HUES6 (cell line): ENCODE data around the gene OSBPL2.

ENCODE experiments used
- H3K27ac ChIP-seq: 2 replicates; pipeline ENCODE4 v1.7.0; 2013; ENCODE audit warnings: low read depth, mild to moderate bottlenecking, low read length, inconsistent platforms
- H3K27me3 ChIP-seq: 2 replicates; pipeline ENCODE4 v1.6.1; 2013; ENCODE audit warnings: low read length; ENCODE audit not compliant: control insufficient read depth, insufficient read depth
- H3K36me3 ChIP-seq: 2 replicates; pipeline ENCODE4 v1.6.1; 2013; ENCODE audit warnings: low read length; ENCODE audit not compliant: control insufficient read depth, insufficient read depth
- H3K4me1 ChIP-seq: 2 replicates; pipeline ENCODE4 v1.6.1; 2013; ENCODE audit warnings: low read length; ENCODE audit not compliant: control insufficient read depth, insufficient read depth
- H3K4me3 ChIP-seq: 2 replicates; pipeline ENCODE4 v1.5.1; 2013; ENCODE audit warnings: low read depth, low read length
- H3K9ac ChIP-seq: one replicate; pipeline ENCODE4 v1.6.1; 2013; ENCODE audit warnings: mild to moderate bottlenecking, low read length
- H3K9me3 ChIP-seq: 2 replicates; pipeline ENCODE4 v1.6.1; 2013; ENCODE audit warnings: low read depth, low read length; ENCODE audit not compliant: control insufficient read depth, insufficient read depth

OSBPL2 gene

GRCh38 chr20:62342910-62343309 is 104.6 kb downstream of the OSBPL2 start:
- H3K27me3 ChIP-seq: no peaks in the 10 kb centered on the region
- H3K4me1 ChIP-seq: no peaks in the 10 kb centered on the region
- H3K27ac ChIP-seq: no peak overlapping the region
- no peak overlapping the region for H3K4me3 ChIP-seq
- H3K9ac ChIP-seq: no peak overlapping the region
- H3K9me3 ChIP-seq: no peaks in the 10 kb centered on the region
- H3K36me3 ChIP-seq: peaks cover 84% of the 10 kb centered on the region

- Histone ChIP-seq H3K4me3 (no peak overlapping the region), H3K27me3 (no peaks in the 10 kb centered on the region), H3K36me3 (peaks cover 85% of the 10 kb centered on the region), H3K4me1 (no peaks in the 10 kb centered on the region), H3K27ac (no peak overlapping the region), H3K9me3 (peaks cover 2% of the 10 kb centered on the region; the same call in 1 of the 2 replicates), H3K9ac (no peak overlapping the region)
Observed at GRCh38 chr20:62344092-62344491, 105.8 kb downstream of the OSBPL2 start.

GRCh38 chr20:62344782-62345181 is 106.5 kb downstream of the OSBPL2 start:
- H3K9me3 ChIP-seq: peaks cover 4% of the 10 kb centered on the region; the same call in 1 of the 2 replicates
- H3K4me3 ChIP-seq: no peak overlapping the region
- H3K27ac ChIP-seq: no peak overlapping the region
- H3K4me1 ChIP-seq: no peaks in the 10 kb centered on the region; the same call in 1 of the 2 replicates
- H3K9ac ChIP-seq: no peak overlapping the region
- H3K27me3 ChIP-seq: no peaks in the 10 kb centered on the region
- peaks cover 85% of the 10 kb centered on the region for H3K36me3 ChIP-seq
